ENCODE data around the gene NOVA2. TPM values are rescaled to one million over a fixed set of nuclear protein-coding genes. Genes with fewer than 3 reads are reported as not detected.
A peak's percentile ranks its signal among the peaks of the same experiment; 100 is the strongest.

The NOVA2 gene
- total RNA-seq, 2 experiments from 2014 or later, result 0.04 to 0.10 TPM

- CTCF ChIA-PET, result interaction anchor here (0.7 to 1.8 kb wide), 4 partner anchors 13 to 37 kb away, joined by 3 to 9 read pairs (median 4); no protein-coding TSS in a partner anchor
- peaks cover 14% of the 10 kb centered on the region for H3K36me3 Mint-ChIP-seq (ENCODE audit: low read depth)
- peak overlapping the region; percentile 50 for H3K27ac Mint-ChIP-seq
- POLR2A ChIA-PET, result no interaction called here
- DNase-seq, result peak; percentile 48
- H3K27me3 Mint-ChIP-seq, result peaks cover 16% of the 10 kb centered on the region
- H3K9me3 Mint-ChIP-seq, result no peaks in the 10 kb centered on the region
- peak overlapping the region; percentile 76 for H3K4me3 Mint-ChIP-seq
- H3K4me1 Mint-ChIP-seq, result peaks cover 18% of the 10 kb centered on the region
These were observed 42.2 kb upstream of the NOVA2 start for GRCh38 chr19:46015687-46016425.

DNA sequence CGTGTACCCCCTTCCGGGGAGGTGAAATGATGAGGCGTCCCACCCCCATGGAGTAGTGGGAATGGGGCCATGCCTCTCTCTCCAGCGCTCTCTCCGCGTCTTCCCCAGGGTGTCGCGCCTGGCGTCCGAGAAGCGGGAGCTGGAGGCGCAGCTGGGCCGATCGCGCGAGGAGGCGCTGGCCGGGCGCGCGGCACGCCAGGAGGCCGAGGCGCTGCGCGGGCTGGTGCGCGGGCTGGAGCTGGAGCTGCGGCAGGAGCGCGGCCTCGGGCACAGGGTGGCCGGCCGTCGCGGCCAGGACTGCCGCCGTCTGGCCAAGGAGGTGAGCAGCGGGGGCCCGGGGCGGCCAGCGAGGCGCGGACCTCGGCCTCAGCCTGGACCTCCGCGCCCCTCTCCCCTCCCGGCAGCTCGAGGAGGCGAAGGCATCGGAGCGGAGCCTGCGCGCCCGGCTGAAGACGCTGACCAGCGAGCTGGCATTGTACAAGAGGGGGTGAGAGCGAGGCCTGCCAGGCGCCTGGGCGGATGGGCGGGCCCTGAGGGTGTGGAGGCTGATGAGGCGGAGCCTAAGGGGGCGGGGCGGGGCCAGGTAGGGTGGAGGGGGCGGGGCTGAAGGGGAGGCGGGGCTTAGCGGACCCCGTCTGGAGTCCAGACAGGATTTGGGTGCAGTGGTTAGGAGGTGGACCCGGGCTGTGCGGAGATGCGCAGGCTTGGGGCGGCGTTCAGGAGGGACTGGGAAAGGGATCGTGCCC lies 41.4 kb upstream of the NOVA2 start:
- peaks cover 17% of the 10 kb centered on the region for H3K36me3 Mint-ChIP-seq (ENCODE audit: low read depth)
- peak overlapping the region; percentile 46 for H3K4me3 Mint-ChIP-seq
- no peaks in the 10 kb centered on the region for H3K9me3 Mint-ChIP-seq
- H3K4me1 Mint-ChIP-seq, result peaks cover 18% of the 10 kb centered on the region
- ChIA-PET POLR2A (no interaction called here), CTCF (interaction anchor here (0.6 to 1.8 kb wide), 2 partner anchors 13 to 14 kb away, joined by 4 to 6 read pairs; no protein-coding TSS in a partner anchor)
- DNase-seq, result peak; percentile 63
- H3K27me3 Mint-ChIP-seq, result peaks cover 16% of the 10 kb centered on the region
- H3K27ac Mint-ChIP-seq, result no peak overlapping the region

- CTCF ChIA-PET, result interaction anchor here (1.8 kb wide), 1 partner anchor 12 kb away, joined by 6 read pairs; no protein-coding TSS in a partner anchor
These were observed 40.9 kb upstream of the NOVA2 start for GRCh38 chr19:46014534-46014933.

GRCh38 chr19:46009530-46010510 lies 36.2 kb upstream of the NOVA2 start:
- Mint-ChIP-seq H3K36me3 (ENCODE audit: low read depth) (peaks cover 10% of the 10 kb centered on the region), H3K4me1 (peaks cover 5% of the 10 kb centered on the region), H3K27ac (no peak overlapping the region), H3K27me3 (peaks cover 5% of the 10 kb centered on the region), H3K4me3 (no peak overlapping the region), H3K9me3 (no peaks in the 10 kb centered on the region)
- DNase-seq, result peak; percentile 73
- ChIA-PET CTCF (interaction anchor here (0.6 to 1.5 kb wide), 4 partner anchors 15 to 240 kb away, joined by 3 to 6 read pairs (median 4); partner anchors contain the start of genes CCDC61 and SYMPK), POLR2A (no interaction called here)

More at GRCh38 chr19:46014534-46014933, 40.9 kb upstream of the NOVA2 start:
- POLR2A ChIA-PET, result no interaction called here
- Mint-ChIP-seq H3K4me1 (peaks cover 18% of the 10 kb centered on the region), H3K9me3 (no peaks in the 10 kb centered on the region), H3K36me3 (ENCODE audit: low read depth) (peaks cover 17% of the 10 kb centered on the region), H3K27ac (no peak overlapping the region), H3K27me3 (peaks cover 16% of the 10 kb centered on the region), H3K4me3 (peak overlapping the region; percentile 36)
- no peak for DNase-seq

DNA sequence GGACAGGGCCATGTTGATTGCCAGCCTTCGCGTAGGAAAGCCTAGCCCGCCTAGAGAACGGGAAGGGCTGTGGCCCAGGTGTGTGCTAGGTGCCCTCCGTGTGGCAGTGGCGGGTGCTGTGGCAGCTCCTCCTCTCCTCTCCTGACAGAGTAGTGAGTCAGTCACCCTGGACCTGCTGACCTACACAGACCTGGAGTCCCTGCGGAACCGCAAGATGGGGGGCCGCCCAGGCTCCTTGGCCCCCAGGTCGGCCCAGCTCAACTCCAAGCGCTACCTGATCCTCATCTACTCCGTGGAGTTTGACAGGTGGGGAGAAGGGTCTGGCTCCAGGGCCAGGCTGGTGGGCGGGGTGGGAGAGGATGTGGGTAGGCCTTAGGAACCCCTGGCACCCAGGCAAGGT lies 32.7 kb upstream of the NOVA2 start:
- H3K4me1 Mint-ChIP-seq, result peaks cover 2% of the 10 kb centered on the region
- no peaks in the 10 kb centered on the region for H3K27me3 Mint-ChIP-seq
- POLR2A ChIA-PET, result no interaction called here
- CTCF ChIA-PET, result interaction anchor here (0.5 to 0.6 kb wide), 2 partner anchors 190 to 1112 kb away, joined by 3 read pairs; no protein-coding TSS in a partner anchor
- DNase-seq, result no peak
- H3K27ac Mint-ChIP-seq, result no peak overlapping the region
- H3K9me3 Mint-ChIP-seq, result no peaks in the 10 kb centered on the region
- H3K4me3 Mint-ChIP-seq, result no peak overlapping the region
- peaks cover 5% of the 10 kb centered on the region for H3K36me3 Mint-ChIP-seq (ENCODE audit: low read depth)

GRCh38 chr19:46002678-46003275 lies 29.1 kb upstream of the NOVA2 start:
- POLR2A ChIA-PET, result no interaction called here
- Mint-ChIP-seq H3K4me3 (no peak overlapping the region), H3K9me3 (no peaks in the 10 kb centered on the region), H3K27ac (no peak overlapping the region), H3K36me3 (ENCODE audit: low read depth) (no peaks in the 10 kb centered on the region), H3K27me3 (peaks cover 8% of the 10 kb centered on the region), H3K4me1 (peaks cover 29% of the 10 kb centered on the region)
- CTCF ChIA-PET, result interaction anchor here (2.2 to 2.3 kb wide), 2 partner anchors 13 to 14 kb away, joined by 5 to 6 read pairs; no protein-coding TSS in a partner anchor
- DNase-seq, result no peak

DNA sequence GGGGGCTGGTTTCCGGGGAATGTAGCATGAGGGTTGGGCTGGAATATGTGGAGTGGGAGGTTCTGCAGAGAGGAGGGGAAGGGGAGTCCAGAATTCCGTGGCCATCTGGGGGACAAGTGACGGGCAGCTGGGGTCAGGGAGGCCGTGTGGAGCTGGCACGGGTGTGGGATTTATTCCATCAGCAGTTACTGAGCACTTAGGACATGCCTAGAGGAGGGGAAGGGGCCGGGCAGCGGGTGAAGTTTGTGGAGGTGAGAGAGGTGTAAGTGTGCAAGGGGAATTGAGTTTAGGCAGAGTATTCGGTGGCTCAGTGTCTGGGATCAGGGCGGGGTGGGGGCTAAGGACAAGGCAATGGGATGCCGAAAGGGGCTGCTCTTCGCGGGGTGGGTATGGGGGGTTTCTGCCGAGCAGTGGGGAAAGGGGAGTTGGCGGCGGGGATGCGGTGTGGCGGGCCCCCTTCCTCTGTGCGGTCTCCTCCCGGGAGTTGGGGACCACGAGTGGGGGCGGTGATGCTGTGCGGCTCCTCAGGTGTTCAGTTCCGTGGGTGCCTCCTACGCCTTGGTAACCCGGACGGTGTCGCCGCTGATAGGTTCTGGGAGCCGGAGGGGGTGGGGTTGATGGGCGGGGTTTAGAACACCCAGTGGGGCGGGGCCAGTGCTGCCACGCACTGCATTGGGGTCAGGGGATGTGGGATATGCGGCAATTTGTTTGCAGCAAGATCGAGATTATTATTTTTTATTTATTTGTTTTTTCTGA lies 27.0 kb upstream of the NOVA2 start:
- H3K27ac Mint-ChIP-seq, result peak overlapping the region; percentile 73
- H3K27me3 Mint-ChIP-seq, result peaks cover 8% of the 10 kb centered on the region

GRCh38 chr19:45999653-46000121 lies 26.0 kb upstream of the NOVA2 start:
- DNase-seq, result no peak

More for the DNA sequence above, 27.0 kb upstream of the NOVA2 start:
- Mint-ChIP-seq H3K9me3 (no peaks in the 10 kb centered on the region), H3K4me3 (peak overlapping the region; percentile 70), H3K36me3 (ENCODE audit: low read depth) (peaks cover 9% of the 10 kb centered on the region), H3K4me1 (peaks cover 29% of the 10 kb centered on the region)
- peak; percentile 79 for DNase-seq
- CTCF ChIA-PET, result no interaction called here
- POLR2A ChIA-PET, result no interaction called here

GRCh38 chr19:45998834-45999233 lies 25.2 kb upstream of the NOVA2 start:
- Mint-ChIP-seq H3K4me3 (no peak overlapping the region), H3K36me3 (ENCODE audit: low read depth) (peaks cover 9% of the 10 kb centered on the region), H3K9me3 (no peaks in the 10 kb centered on the region), H3K4me1 (peaks cover 29% of the 10 kb centered on the region), H3K27me3 (peaks cover 8% of the 10 kb centered on the region), H3K27ac (no peak overlapping the region)
- ChIA-PET CTCF (interaction anchor here (0.5 to 1.2 kb wide), 2 partner anchors 12 to 41 kb away, joined by 3 read pairs; no protein-coding TSS in a partner anchor), POLR2A (no interaction called here)
- DNase-seq, result no peak

More at GRCh38 chr19:45999653-46000121, 26.0 kb upstream of the NOVA2 start:
- H3K9me3 Mint-ChIP-seq, result no peaks in the 10 kb centered on the region
- peaks cover 9% of the 10 kb centered on the region for H3K36me3 Mint-ChIP-seq (ENCODE audit: low read depth)
- peak overlapping the region; percentile 14 for H3K4me3 Mint-ChIP-seq
- no peak overlapping the region for H3K27ac Mint-ChIP-seq
- ChIA-PET CTCF (interaction anchor here (1.2 kb wide), 1 partner anchor 13 kb away, joined by 3 read pairs; no protein-coding TSS in a partner anchor), POLR2A (no interaction called here)
- peaks cover 29% of the 10 kb centered on the region for H3K4me1 Mint-ChIP-seq
- peaks cover 8% of the 10 kb centered on the region for H3K27me3 Mint-ChIP-seq

DNA sequence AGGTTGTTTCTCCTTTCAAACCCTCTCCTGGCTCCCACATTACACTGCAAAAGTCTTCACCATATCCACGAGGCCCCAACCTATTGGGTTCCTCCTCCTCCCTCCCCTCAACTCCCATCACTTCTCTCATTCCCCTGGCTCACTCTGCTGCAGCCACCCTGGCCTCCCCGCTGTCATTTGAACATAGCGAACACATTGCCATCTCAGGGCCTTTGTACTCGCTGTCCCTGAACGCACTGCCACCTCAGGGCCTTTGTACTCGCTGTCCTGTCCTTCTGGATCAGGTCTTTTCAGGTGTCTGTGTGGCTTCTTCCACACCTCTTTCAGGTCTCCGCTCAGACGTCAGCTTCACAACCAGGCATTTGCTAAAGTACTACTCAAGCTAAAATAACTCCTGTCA lies 23.3 kb upstream of the NOVA2 start:
- ChIA-PET POLR2A (no interaction called here), CTCF (interaction anchor here (1.8 kb wide), 1 partner anchor 33 kb away, joined by 3 read pairs; no protein-coding TSS in a partner anchor)
- peaks cover 9% of the 10 kb centered on the region for H3K36me3 Mint-ChIP-seq (ENCODE audit: low read depth)
- H3K27ac Mint-ChIP-seq, result no peak overlapping the region
- no peak for DNase-seq
- H3K9me3 Mint-ChIP-seq, result no peaks in the 10 kb centered on the region
- H3K4me1 Mint-ChIP-seq, result peaks cover 29% of the 10 kb centered on the region
- H3K4me3 Mint-ChIP-seq, result no peak overlapping the region
- peaks cover 8% of the 10 kb centered on the region for H3K27me3 Mint-ChIP-seq

DNA sequence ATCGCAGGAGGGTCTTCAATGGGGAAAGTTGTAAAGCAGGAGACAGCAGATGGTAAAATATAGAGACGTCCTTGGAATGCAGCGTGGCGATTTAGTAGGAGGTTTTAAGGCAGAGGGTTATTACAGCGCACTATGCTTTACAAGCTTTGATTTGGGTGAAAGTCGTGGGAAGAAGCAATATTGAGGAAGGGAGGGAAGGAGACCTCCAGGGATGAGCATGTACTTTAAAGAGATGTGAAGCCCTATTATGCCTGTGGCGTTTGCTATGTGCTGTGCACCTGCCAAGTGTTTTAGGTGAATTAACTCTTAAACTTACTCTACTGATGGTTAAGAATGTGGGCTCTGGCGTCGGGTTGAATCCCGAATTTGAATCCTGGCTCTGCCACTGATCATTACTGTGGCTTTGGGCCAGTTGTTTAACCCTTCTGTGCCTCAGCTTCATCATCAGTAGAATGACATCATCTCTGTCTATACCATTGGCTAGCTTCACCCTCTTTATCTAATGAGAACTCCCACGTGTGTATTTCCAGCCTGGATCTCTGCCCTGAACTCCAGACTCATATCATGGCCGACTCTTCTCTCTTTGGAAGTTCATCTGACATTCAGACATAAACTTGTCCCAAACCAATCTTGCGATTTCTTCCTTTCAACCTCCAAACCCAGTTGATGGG lies 22.2 kb upstream of the NOVA2 start:
- no peak overlapping the region for H3K27ac Mint-ChIP-seq
- no peaks in the 10 kb centered on the region for H3K9me3 Mint-ChIP-seq
- peaks cover 23% of the 10 kb centered on the region for H3K4me1 Mint-ChIP-seq
- POLR2A ChIA-PET, result interaction anchor here (0.6 to 2.0 kb wide), 2 partner anchors 60 to 93 kb away, joined by 3 to 4 read pairs; partner anchors contain the start of gene MYPOP
- DNase-seq, result no peak
- CTCF ChIA-PET, result interaction anchor here (0.9 kb wide), 1 partner anchor 9 kb away, joined by 3 read pairs; no protein-coding TSS in a partner anchor
- H3K4me3 Mint-ChIP-seq, result no peak overlapping the region
- H3K27me3 Mint-ChIP-seq, result peaks cover 8% of the 10 kb centered on the region
- peaks cover 9% of the 10 kb centered on the region for H3K36me3 Mint-ChIP-seq (ENCODE audit: low read depth)

All from activated CD4-positive, alpha-beta T cell treated with anti-CD3 and anti-CD28 coated beads, Interleukin-2, amount 10 ng/mL, durations not matched to agents 7 days and 5 days (primary cell).